Heart left ventricle (tissue), 16 donors: Measurements from ENCODE around the gene CLN6. TPM values are rescaled to one million over a fixed set of nuclear protein-coding genes. Genes with fewer than 3 reads are reported as not detected.
A peak's percentile ranks its signal among the peaks of the same experiment; 100 is the strongest.

Source experiments
- ATAC-seq, 4 donors: fragments of 200-7000 bp; cut with Tn5 transposase; one replicate each; pipeline ENCODE4 v1.9.1; 2020 to 2022; ENCODE audit warnings: moderate library complexity in 4 of 4, mild to moderate bottlenecking in 3 of 4, moderate number of reproducible peaks in 1 of 4
- DNase-seq, 5 donors: peaks; one replicate each; pipeline ENCODE4 v3.0.0-alpha.2; 2020
- H3K27ac ChIP-seq, 12 donors: fragments of 200-600 bp; sonication (generic) in 4 of 12; one replicate each; pipeline versions ENCODE4 v1.5.0 to v1.8.0; 2016 to 2022; ENCODE audit warnings: mild to moderate bottlenecking in 2 of 12
- H3K27me3 ChIP-seq, 9 donors: fragments of 200-600 bp; sonication (generic) in 2 of 9; one replicate each; pipeline versions ENCODE4 v1.5.1 to v1.8.0; 2016 to 2022; ENCODE audit warnings: mild to moderate bottlenecking in 3 of 9
- H3K36me3 ChIP-seq, 9 donors: fragments of 200-600 bp; sonication (generic) in 2 of 9; one replicate each; pipeline versions ENCODE4 v1.5.0 to v1.8.0; 2018 to 2022; ENCODE audit warnings: mild to moderate bottlenecking in 2 of 9
- H3K4me1 ChIP-seq, 12 donors: fragments of 200-600 bp; sonication (generic) in 4 of 12; one replicate each; pipeline versions ENCODE4 v1.5.0 to v1.8.0; 2016 to 2022; ENCODE audit warnings: mild to moderate bottlenecking in 3 of 12
- H3K4me3 ChIP-seq, 12 donors: fragments of 200-600 bp; sonication (generic) in 4 of 12; one replicate each; pipeline versions ENCODE4 v1.5.0 to v1.8.0; 2017 to 2022; ENCODE audit warnings: mild to moderate bottlenecking in 9 of 12, moderate library complexity in 4 of 12
- H3K9me3 ChIP-seq, 12 donors: fragments of 200-600 bp; sonication (generic) in 4 of 12; one replicate each; pipeline versions ENCODE4 v1.5.0 to v1.8.0; 2016 to 2022; ENCODE audit warnings: mild to moderate bottlenecking in 1 of 12
- POLR2A ChIP-seq, 2 donors: fragments of 450-650 bp; IDR thresholded peaks; one replicate each; pipeline ENCODE4 v1.6.1; 2017; ENCODE audit warnings: antibody characterized with exemption in 2 of 2, mild to moderate bottlenecking in 2 of 2, moderate library complexity in 2 of 2
- WGBS, 4 donors: extraction: QIAGEN DNeasy Blood & Tissue Kit in 2 of 4; methylation state at CpG; one replicate each; pipeline versions ENCODE4 v1.1.5 to v1.1.7; 2013 to 2018; 5-methylcytosine and 5-hydroxymethylcytosine counted together
- intact Hi-C, 10 donors: fragments of 100-400 bp; cut with DNase I; formaldehyde crosslinking; loops; one replicate each; pipeline versions ENCODE4 v1.11.1 to v1.14.2; 2022
- polyA plus RNA-seq, 2 donors: library from polyadenylated mRNA; stranded (reverse); fragments of 200-250 nt; gene quantifications; one replicate each; pipeline ENCODE4 v1.2.3, GENCODE V29; 2013
- total RNA-seq, 9 donors: library from RNA; depleted of rRNA in 2 of 9; stranded (reverse); fragments of >200 nt in 2 of 9; fragmentation: NEBNext Ultra II Directional in 3 of 9; extraction: Animal tissue kit (Norgen Biotek cat#: 25700) in 3 of 9; gene quantifications; one replicate each; pipeline versions ENCODE4 v1.1.0 to v1.2.4, GENCODE V29; 2016 to 2023
- TF ChIP-seq, protein P1 (sequence below), 12 donors: fragments of 200-600 bp; sonication (generic) in 4 of 12; IDR thresholded peaks; one replicate each; pipeline versions ENCODE4 v1.5.0 to v1.8.0; 2018 to 2022; ENCODE audit warnings: antibody characterized with exemption in 12 of 12, mild to moderate bottlenecking in 5 of 12
- donor health status: ischemic (EF 13 %, LVEDD 7.1; RV severe dilation, severe dysfunction).
- donor health status: healthy with polysubstance abuse.
- donor health status: DM: no; HTN: yes; CAD: no.
- donor health status: DM: no; HTN: no; CAD: no.
- donor health status: ischemic (EF 25% LVEDD 6.9; RV normal size, moderate dysfunction).
- donor health status: ischemic (EF 25% LVEDD 5.7; RV mildly dilated, moderate dysfunction).
- donor health status: healthy.
- donor health status: DM: yes; HTN: yes; CAD: no.
- donor health status: ischemic (EF 35%, LVEDD 5.7; RV mildly dilated, moderate dysfunction).
- donor health status: nonischemic (EF 11% LVEDD 7.7; RV severe dilation, severe dysfunction).
- donor health status: DM: yes; HTN: yes; CAD: no.
- donor health status: PGD.
- donor health status: ischemic (EF 29% LVEDD 5.4; RV normal size, mild dysfunction).
- donor health status: nonischemic (EF 23%, LVEDD 6.1; RV moderate dilation, normal function).

CLN6 gene
- total and polyA plus RNA-seq, 11 donors: 5.6 to 24.1 (median 8.9) TPM

DNA sequence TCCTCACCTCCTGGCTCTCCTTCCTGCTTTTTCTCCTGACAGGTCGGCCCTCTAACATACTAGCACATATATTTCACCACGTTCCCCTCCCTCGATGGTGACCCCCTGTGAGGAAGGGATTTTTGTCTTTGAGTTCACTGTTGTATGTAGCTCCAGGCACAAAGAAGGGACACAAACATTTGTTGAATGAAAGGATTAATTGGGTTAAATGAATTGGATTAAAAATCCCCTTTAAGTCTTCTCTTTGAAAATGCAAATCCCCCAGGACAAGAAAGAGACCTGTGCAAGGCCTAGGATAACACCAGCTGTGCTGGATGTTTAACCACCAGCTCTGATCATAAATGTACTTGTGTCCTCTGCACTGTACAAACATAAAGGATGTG is 27.7 kb downstream of the CLN6 start:
- Histone ChIP-seq H3K27me3 (no peaks in the 10 kb centered on the region), H3K36me3 (no peaks in the 10 kb centered on the region), H3K9me3 (no peaks in the 10 kb centered on the region), H3K27ac (no peak overlapping the region), H3K4me3 (no peak overlapping the region), H3K4me1 (peaks cover 0 to 49% (median 30%) of the 10 kb centered on the region in 12 donors)
- DNase-seq: no peak
- TF ChIP-seq, protein P1, sequence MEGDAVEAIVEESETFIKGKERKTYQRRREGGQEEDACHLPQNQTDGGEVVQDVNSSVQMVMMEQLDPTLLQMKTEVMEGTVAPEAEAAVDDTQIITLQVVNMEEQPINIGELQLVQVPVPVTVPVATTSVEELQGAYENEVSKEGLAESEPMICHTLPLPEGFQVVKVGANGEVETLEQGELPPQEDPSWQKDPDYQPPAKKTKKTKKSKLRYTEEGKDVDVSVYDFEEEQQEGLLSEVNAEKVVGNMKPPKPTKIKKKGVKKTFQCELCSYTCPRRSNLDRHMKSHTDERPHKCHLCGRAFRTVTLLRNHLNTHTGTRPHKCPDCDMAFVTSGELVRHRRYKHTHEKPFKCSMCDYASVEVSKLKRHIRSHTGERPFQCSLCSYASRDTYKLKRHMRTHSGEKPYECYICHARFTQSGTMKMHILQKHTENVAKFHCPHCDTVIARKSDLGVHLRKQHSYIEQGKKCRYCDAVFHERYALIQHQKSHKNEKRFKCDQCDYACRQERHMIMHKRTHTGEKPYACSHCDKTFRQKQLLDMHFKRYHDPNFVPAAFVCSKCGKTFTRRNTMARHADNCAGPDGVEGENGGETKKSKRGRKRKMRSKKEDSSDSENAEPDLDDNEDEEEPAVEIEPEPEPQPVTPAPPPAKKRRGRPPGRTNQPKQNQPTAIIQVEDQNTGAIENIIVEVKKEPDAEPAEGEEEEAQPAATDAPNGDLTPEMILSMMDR (IDR thresholded peaks at IDR 0.05): no peak
- TF ChIP-seq POLR2A (IDR thresholded peaks at IDR 0.05): no peak
- no peak for ATAC-seq
- WGBS, 4 donors: 58 to 68% (median 64%) methylated on average over 3 of the region's 3 CpGs
- intact Hi-C loops: no loop called here

DNA sequence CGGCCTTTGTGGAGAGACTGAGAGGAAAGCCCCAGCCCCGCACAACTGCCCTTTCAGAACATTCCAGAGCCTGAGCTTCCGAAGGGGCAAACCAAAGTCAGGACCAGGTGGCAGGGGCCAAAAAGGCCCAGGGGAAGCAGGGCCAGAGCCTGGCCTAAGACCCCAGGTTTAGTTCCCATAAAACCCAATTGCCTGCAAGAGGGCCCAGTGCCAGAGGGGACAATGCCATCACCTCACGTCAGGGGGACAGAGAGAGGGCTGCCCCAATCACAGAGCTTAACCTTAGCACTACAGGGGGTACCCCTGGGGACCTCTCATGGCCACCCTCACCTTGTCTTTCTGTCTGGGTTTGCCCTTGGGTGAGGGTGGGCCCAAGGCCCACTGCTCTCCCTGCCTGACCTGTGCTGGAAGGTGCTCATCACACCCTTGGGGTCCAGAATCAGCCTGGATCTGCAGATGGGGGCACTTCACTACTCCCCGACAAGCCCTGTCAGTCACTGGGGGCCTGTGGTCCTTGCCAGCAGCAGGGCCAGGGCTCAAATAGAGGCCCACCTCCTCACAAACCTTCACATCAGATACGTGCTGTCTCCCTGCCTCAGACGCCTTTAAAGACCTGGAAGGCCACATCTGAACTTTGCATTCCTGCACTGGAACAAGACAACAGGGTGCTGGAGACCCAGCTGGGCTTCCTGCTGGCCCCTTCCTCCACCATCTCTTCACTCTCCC is 28.2 kb downstream of the CLN6 start:
- H3K9me3 ChIP-seq: no peaks in the 10 kb centered on the region
- DNase-seq (no peak), ATAC-seq (no peak)
- intact Hi-C loops: no loop called here
- H3K4me3 ChIP-seq: no peak overlapping the region
- TF ChIP-seq, protein P1 (IDR thresholded peaks at IDR 0.05): no peak
- TF ChIP-seq POLR2A (IDR thresholded peaks at IDR 0.05): no peak
- H3K27me3 ChIP-seq: no peaks in the 10 kb centered on the region
- H3K36me3 ChIP-seq: peaks cover 0 to 4% (median 0%) of the 10 kb centered on the region in 9 donors
- no peak overlapping the region for H3K27ac ChIP-seq
- peaks cover 0 to 46% (median 29%) of the 10 kb centered on the region in 12 donors for H3K4me1 ChIP-seq
- WGBS, 4 donors: 86 to 94% (median 92%) methylated on average over 6 to 7 of the region's 7 CpGs

DNA sequence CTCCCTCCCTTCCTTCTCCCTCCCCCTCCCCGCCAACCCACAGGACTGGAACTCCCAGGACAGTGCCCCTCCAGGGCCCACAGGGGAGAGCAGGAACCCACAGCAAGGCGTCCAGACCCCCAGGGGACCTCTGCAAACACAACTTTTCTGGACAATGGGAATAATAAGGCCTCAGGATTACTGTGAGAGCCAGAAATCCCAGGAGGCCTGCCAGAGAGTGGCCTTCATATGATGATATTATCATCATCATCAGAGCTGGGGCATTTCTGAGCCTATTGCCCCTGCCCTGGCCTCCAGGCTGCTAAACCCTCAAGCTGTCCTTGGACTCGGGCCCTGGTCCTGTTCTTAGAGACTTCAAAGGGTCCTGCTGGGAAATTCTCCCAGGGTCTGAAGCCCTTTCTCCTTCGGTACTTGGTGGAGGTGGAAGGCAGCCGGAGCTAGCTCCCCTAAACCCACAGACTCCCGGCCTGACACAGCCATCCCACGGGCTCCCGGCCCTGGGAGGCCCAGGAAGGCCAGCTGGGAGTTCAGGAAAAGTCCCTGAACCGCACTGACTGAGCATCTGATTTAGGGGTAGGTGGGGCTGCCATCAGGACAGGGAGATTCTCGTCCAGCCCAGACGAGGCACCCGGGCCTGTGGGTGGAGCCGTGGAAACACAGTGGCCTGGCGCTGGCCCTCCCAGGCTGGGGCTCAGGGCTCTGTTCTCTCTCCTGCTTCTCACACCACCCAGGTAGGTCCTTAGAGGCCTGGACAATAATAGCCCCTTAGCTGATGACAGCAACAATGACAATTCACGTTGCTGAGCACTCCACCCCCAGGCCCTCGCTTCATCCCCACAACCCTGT is 29.3 kb downstream of the CLN6 start:
- DNase-seq (no peak), ATAC-seq (peak in 1 of 4 donors; percentile 21)
- H3K27me3 ChIP-seq: no peaks in the 10 kb centered on the region
- no peak overlapping the region for H3K27ac ChIP-seq
- H3K36me3 ChIP-seq: peaks cover 0 to 14% (median 0%) of the 10 kb centered on the region in 9 donors
- H3K4me1 ChIP-seq: peaks cover 0 to 40% (median 21%) of the 10 kb centered on the region in 12 donors
- WGBS, 4 donors: 61 to 72% (median 69%) methylated on average over 14 to 16 of the region's 16 CpGs
- H3K9me3 ChIP-seq: no peaks in the 10 kb centered on the region
- intact Hi-C loops: no loop called here
- TF ChIP-seq, protein P1 (IDR thresholded peaks at IDR 0.05): no peak
- no peak for TF ChIP-seq POLR2A (IDR thresholded peaks at IDR 0.05)
- H3K4me3 ChIP-seq: no peak overlapping the region

DNA sequence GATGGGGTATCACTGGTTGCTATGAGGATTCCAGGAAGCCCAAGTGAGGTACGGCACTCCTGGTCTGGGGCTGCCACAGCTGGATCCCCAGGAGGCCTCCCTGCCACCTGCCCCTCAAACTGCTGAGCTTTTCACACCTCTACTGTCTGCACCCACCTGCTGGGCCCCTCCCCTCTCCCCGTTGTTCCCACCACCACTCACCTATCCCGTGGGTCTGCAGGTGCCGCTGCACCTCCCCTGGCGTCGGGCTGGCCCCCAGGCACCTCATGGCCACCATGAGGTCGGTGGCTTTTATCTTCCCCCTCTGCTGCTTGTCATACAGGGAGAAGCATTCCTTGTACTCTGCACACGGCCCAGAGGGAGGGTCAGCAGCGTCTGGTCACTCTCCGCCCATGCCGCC is 30.2 kb downstream of the CLN6 start:
- H3K27me3 ChIP-seq: no peaks in the 10 kb centered on the region
- no peak for TF ChIP-seq POLR2A (IDR thresholded peaks at IDR 0.05)
- TF ChIP-seq, protein P1 (IDR thresholded peaks at IDR 0.05): no peak
- H3K9me3 ChIP-seq: no peaks in the 10 kb centered on the region
- intact Hi-C loops: no loop called here
- peaks cover 0 to 36% (median 15%) of the 10 kb centered on the region in 12 donors for H3K4me1 ChIP-seq
- DNase-seq (no peak), ATAC-seq (no peak)
- H3K27ac ChIP-seq: no peak overlapping the region
- peaks cover 0 to 17% (median 0%) of the 10 kb centered on the region in 9 donors for H3K36me3 ChIP-seq
- 55 to 64% (median 63%) methylated on average over 11 of the region's 11 CpGs for WGBS, 4 donors
- H3K4me3 ChIP-seq: no peak overlapping the region
